HEK293T (cell line): ENCODE results near the gene AIFM3.

Experiments used
- BHLHE40 ChIP-seq: fragments of 450-650 bp; IDR thresholded peaks from 2 replicates; pipeline ENCODE4 v1.6.1; 2016; ENCODE audit warnings: mild to moderate bottlenecking, moderate library complexity, borderline replicate concordance
- FOXM1 ChIP-seq: fragments of 450-650 bp; IDR thresholded peaks from 2 replicates; pipeline ENCODE4 v1.6.1; 2017; ENCODE audit warnings: mild to moderate bottlenecking, borderline replicate concordance
- SUZ12 ChIP-seq: fragments of 450-650 bp; IDR thresholded peaks from 2 replicates; pipeline ENCODE4 v1.6.1; 2016; ENCODE audit warnings: mild to moderate bottlenecking

- no peak for TF ChIP-seq SUZ12
- no peak for TF ChIP-seq FOXM1
- TF ChIP-seq BHLHE40, result no peak
Measured at GRCh38 chr22:20986365-20986764, 19.3 kb downstream of the AIFM3 start.
